OCI-M2 (cell line): ENCODE measurements around the gene LMX1B.

Experiments used
- DNase-seq: peaks from one replicate; lab custom pipeline; 2025; ENCODE audit not compliant: unreplicated experiment; lab: John Stamatoyannopoulos, UW

The LMX1B gene

DNA sequence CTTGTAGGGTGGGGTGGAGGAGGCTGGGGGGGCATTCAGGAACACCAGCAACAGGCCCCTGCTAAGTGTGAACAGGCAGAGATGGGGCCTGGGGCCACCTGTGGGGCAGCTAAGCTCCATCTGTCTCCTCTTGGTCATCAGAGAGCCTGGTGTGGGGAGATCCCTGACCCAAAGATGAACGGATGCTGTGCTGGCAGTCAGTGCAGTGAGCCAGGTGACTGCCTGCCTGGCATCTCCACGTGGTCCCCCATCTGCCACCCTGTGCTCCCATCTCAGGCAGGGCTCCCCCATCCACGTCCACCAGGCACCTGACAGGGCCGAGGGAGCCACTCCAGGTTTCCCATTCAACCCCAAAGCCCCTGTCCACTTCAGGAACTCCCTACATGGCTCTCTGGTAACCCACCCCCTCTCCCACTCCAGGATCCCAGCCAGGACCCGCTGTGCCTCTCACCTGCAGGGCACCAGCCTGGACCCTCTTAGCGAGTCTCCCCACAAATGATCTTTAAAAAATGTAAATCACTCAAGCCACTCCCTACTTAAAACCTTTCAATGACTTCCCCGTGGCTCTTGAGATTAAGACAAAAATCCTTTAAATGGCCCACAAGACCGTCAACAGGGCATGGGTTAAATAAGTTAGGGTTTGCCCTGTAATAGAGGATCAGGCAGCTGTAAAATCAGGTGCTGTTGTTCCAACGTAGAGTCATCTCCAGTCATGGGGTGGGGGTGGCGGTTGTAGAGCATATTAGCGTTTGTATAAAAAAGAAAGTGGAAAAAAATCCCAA, 60.8 kb downstream of the LMX1B start:
- no peak for DNase-seq

DNA sequence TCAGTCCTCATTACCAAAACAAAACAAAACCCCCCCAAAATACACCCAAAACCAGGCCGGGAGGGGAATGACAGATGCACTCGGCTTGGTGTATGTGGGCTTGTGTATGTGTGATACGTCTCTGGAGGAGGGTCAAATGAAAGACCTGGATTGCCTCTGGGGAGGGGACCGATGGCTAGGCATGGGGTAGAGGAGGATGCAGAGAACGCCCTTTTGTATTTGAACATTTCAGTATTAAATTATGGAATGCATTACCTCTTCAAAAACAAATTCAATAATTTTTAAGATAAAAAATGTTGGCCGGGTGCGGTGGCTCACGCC, 61.4 kb downstream of the LMX1B start:
- no peak for DNase-seq

GRCh38 chr9:126676102-126676684, 62.5 kb downstream of the LMX1B start:
- DNase-seq: no peak

GRCh38 chr9:126676685-126677143, 63.0 kb downstream of the LMX1B start:
- no peak for DNase-seq

GRCh38 chr9:126677188-126678084, 63.7 kb downstream of the LMX1B start:
- no peak for DNase-seq

- DNase-seq: no peak
Measured at GRCh38 chr9:126678989-126679388, 65.3 kb downstream of the LMX1B start.

GRCh38 chr9:126681336-126681735, 67.6 kb downstream of the LMX1B start:
- no peak for DNase-seq

DNA sequence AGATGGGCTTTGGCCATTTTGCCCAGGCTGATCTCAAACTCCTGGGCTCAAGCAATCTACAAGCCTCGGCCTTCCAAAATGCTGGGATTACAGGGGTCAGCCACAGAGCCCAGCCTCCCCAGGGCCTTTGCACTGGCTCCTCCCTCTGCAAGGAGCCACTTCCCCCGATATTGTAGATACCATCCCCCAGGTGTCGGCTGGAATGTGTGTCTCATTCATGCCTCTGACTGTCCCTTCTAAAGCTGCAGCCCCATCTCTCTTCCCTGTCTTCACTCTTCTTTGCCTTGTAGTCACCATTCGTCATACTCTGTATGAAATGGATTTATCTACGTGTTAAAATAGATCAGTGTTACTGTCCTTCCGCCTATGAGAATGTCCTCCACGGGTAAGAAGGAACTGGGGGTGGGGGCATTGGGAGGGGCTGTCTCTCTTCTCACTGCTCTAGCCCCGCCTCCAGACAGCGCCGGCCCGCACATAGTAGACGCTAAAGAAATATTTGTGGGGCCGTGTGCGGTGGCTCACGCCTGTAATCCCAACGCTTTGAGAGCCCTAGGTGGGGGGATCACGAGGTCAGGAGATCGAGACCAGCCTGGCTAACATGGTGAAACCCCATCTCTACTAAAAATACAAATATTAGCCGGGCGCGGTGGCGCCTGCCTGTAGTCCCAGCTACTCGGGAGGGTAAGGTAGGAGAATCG, 68.5 kb downstream of the LMX1B start:
- DNase-seq: no peak

- no peak for DNase-seq
Measured at GRCh38 chr9:126682928-126683697, 69.4 kb downstream of the LMX1B start.

DNA sequence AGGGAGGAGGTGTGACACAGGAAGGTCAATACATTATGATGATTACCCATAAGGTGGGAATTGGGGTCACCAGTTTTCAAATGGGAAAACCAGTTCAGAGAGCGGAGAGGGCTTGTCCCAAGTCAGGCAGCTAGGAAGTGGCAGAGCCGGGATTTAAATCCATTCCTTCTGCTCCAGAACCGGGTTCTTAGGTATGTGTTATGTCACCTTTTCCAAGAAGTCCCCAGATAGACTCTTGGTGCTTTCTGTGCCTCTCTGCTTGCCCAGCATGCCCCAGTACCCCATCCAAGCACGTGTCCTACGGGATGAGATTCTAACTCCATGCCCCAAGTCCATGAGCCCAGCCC, 69.9 kb downstream of the LMX1B start:
- DNase-seq: no peak

GRCh38 chr9:126684345-126684744, 70.6 kb downstream of the LMX1B start:
- DNase-seq: no peak

- no peak for DNase-seq
Measured at GRCh38 chr9:126684965-126685465, 71.3 kb downstream of the LMX1B start.

DNA sequence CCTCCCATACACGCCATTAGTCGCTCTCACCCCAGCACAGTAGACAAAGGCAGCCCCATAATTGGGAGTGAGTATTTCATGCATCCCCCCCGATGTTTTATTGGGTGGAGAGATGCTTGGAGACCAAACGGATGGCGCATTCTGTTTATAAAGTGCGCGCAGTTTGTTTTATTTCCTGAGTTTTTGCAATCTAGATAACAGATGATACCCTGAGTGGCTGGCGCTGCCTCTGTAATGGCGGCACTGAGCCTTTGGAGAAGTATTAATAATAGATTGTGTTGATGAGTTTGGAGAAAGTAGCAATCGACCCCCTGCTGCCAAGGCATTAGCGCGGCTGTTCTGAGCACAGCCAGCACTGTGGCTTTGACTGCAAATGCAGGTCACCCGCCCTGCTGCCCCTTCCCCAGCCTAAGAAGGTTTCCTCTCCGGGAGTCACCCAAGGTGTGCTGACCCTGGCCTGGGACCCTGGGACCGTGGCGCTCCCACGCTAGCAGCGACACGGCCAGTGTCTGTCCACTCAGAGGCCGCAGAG, 74.3 kb downstream of the LMX1B start:
- DNase-seq: no peak

DNA sequence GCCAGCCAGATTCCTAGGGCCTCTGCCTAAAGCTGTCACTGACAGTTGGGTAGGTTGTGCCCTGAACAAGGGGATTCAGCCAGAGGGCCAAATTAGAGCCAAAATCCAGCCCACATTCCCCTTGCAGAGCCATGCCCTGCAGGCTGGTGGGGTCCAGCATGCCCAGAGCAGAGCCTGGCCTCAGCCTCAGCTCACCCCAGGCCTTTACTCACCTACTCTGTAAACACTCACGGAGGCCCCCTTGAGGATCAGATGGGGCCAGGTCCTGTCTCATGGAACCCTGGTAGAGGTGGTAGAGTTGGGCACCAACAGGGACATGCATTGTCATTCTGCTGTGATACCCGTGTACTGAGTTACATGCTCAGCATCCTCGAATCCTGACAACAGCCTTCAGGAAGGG, 74.9 kb downstream of the LMX1B start:
- no peak for DNase-seq

- no peak for DNase-seq
Measured at GRCh38 chr9:126689027-126689825, 75.5 kb downstream of the LMX1B start.

GRCh38 chr9:126690431-126691051, 76.8 kb downstream of the LMX1B start:
- no peak for DNase-seq

- no peak for DNase-seq
Measured at GRCh38 chr9:126692041-126692758, 78.5 kb downstream of the LMX1B start.

- no peak for DNase-seq
Measured at GRCh38 chr9:126692759-126693427, 79.2 kb downstream of the LMX1B start.
